ENCODE measurements around the gene LAMC3.

The LAMC3 gene

DNA sequence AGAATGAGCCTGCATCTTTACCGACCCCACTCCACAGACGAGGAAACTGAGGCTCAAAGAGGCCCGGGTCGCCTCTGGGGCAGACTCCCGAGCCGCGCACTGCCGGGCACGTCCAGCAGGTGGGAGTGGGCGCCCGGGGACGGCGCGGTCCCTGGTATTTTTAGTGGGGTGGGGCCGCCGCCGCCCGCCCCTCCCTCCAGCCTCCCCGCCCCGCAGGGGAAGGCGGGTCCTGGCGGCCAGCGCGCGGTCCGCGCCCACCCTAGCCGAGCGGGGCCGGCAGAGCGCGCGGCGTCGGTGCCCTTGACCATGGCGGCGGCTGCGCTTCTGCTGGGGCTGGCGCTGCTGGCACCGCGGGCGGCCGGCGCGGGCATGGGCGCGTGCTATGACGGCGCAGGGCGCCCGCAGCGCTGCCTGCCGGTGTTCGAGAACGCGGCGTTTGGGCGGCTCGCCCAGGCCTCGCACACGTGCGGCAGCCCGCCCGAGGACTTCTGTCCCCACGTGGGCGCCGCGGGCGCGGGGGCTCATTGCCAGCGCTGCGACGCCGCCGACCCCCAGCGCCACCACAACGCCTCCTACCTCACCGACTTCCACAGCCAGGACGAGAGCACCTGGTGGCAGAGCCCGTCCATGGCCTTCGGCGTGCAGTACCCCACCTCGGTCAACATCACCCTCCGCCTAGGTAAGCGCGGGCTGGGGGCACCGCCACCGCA, at the start of gene LAMC3:
Gene LAMC3, plus strand, starts transcription at position 266 of the 710 bp plus-strand sequence. Its CDS starts 41 bp downstream, at position 307.
- no peak for DNase-seq (ENCODE audit: low spot score)

DNA sequence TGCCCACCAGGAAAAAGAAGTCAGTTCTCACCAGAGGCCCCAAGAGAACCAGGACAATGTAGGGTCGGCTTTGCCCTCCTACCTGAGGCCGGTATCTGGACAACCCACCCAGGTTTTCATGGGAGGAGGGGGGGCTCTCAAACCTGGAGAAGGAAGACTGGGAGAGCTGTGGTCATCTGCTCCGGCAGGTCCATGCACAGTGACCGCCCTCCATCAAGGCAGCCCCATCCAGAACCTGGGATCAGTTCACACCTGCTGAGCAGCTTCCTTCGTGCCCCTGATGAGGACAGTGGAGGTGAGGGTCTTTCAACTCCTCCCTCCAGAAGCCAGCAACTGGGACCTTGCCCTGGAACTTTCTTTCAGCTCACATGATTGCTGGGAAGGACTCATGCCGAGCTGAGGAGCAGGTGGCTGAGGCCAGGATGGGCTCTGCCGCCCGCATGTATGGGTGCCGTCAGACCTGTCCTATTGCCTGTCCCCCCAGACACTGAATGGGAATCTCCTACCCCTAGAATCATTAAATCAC, 49.1 kb upstream of the LAMC3 start:
- no peak for DNase-seq (ENCODE audit: low spot score)

DNA sequence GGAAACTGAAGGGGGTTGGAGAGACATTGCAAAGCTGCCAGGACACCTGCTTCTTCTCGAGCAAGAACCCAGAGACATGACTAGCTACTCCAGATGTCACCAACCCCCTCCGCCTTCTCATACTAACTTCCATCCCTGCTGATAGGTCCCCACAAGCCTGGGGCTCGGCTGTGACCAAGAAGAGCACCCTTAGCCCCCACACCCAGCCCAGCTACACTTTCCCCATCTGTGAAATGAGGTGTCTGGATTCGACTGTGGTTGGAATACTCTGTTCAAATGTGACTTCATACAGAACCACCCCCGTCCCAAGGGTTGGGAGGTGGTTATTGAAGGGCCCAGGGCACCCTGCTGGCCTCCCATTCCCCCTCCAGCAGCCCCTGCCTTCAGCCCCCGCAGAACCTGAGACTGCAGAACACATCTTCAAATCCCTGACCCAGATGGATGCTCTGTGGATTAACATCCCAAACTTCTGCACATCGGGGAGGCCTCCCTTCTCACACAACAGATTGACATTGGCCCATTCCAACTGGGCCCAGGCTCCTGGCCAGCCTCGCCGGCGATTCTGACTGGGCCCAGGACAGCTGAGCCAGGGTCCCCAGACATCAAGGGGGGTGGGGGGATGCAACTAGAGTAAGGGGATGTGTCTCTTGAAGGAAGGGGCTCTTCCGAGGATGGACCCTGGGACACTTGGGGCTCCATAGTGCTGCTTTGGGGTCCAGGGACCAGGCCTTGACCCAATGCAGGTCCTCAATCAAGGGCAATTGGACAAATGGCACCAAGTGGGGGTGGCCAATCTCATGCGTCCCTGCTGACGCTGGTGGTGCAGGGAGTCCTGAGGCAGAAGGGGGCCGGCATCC, 48.2 kb upstream of the LAMC3 start:
- no peak for DNase-seq (ENCODE audit: low spot score)

GRCh38 chr9:130961511-130962300, 47.3 kb upstream of the LAMC3 start:
- DNase-seq (ENCODE audit: low spot score), result no peak

DNA sequence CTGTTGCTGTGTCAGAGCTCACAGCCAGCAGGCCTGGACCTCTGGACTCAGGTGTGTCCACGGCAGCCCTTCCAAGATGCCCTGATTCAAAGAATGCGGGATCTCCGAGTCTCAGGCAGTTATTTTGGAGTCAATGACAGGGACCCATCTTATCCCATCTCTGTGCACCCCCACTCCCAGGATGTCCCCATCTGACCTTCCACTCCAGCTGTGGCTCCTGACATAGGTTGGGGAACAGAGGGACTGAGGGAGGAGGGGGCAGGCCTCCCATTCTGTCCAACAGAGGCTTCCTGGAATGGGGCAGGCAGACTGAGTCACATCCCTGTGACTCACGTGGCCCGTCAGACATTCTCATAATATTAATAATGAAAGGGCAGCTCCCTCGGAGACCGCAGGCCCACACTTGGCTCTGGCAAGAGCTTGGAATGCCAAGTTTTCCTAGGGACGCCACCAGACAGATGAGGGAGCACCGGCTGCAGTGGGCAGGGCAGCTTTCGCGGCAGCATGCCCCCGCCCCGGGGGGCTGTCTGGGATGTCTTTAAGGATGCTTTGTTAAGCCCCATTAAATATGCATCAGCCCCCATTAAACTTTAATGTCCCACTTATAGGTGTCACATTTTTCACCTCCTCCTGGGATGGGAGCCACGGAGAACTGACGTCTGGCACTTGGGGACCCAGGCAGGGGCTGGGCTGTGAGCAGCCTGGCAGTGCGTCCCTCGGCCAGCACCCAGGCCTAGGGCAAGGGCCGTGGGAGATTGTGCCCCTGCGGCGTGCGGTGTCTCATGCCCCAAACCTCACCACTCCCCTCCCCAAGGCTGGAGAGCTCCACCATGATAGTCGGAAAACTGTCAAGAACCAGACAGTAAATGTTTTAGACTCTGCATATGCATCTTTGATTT, 46.3 kb upstream of the LAMC3 start:
- DNase-seq (ENCODE audit: low spot score), result no peak

DNA sequence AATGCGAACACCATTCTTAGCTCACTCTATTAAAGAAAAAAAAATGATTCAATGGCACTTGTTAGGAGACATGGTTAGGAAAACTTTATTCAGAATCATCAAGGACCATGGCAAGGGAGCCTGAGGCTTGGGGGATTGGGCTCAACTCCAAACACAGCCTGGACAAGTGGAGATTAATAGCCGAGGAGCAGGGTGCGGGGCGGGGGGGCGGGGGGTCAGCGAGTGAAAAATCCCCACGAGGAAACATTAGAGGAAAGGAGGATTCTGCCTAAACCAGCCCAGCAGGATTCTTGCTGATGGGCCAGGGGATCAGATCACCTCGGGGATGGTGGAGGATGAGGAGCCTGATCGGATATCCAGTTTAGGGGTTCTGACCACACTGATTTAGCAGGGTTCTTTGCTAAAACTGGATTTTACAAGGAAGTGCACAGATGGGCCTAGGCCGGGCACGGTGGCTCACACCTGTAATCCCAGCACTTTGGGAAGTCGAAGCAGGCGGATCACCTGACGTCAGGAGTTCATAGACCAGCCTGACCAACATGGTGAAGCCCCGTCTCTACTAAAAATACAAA, 45.6 kb upstream of the LAMC3 start:
- no peak for DNase-seq (ENCODE audit: low spot score)

DNA sequence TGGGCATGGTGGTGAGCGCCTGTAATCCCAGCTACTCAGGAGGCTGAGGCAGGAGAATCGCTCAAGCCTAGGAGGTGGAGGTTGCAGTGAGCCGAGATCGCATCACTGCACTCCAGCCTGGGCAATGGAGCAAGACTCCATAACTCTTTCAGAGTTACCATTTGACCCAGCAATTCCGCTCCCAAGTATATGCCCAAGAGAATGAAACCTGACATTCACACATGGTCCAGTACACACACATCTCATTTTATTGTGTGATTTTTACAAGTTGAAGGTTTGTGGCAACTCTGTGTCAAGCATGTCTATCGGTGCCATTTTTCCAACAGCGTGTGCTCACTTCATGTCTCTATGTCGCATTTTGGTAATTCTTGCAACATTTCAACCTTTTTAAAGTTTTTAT, 45.1 kb upstream of the LAMC3 start:
- DNase-seq (ENCODE audit: low spot score), result no peak

DNA sequence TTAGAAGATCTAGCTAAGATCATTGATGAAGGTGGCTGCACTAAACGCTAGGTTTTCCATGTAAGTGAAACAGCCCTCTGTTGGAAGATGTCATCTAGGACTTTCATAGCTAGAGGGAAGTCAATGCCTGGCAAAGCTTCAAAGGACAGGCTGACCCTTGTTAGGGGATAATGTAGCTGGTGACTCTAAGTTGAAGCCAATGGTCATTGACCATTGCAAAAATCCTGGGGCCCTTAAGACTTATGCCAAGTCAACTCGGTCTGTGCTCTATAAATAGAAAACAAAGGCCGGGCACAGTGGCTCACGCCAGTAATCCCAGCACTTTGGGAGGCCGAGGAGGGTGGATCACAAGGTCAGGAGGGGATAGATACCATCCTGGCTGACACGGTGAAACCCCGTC, 43.3 kb upstream of the LAMC3 start:
- no peak for DNase-seq (ENCODE audit: low spot score)

DNA sequence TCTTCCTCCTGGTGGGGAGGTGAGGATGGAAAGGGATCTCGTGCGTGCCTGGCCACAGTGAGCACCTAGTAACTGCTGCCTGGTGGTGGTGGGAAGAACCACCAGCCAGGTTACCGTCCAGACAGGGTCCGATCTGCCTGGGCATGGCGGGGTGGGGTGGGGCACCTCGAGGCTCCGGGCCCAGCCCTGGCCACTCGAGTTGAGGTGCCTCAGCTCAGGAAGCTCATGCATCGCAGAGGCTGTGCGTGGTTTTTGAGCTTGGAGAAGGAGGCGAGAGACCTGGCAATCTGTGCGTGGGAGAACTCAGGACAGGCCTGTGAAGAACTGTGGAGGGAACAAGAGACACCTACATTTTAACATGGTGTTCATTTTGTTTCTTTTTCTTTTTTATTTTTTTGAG, 38.9 kb upstream of the LAMC3 start:
- DNase-seq (ENCODE audit: low spot score), result no peak

DNA sequence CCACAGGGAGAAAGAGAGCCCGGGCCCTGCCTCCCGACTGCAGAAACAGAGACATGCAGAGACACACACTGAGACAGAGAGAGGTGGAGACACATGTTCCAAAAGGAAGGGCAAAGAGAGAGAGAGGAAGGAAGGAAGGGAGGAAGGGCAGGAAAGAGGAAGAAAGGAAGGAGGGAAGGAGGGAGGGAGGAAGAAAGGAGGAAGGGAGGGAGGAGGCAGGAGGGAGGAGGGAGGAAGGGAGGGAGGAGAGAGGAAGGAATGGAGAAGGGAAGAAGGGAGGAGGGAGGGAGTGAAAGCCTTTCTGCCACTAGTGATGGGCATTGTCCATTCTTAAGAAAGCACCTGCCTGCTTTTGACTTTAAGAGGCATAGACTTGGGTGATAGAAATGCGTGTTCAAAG, 38.1 kb upstream of the LAMC3 start:
- no peak for DNase-seq (ENCODE audit: low spot score)

DNA sequence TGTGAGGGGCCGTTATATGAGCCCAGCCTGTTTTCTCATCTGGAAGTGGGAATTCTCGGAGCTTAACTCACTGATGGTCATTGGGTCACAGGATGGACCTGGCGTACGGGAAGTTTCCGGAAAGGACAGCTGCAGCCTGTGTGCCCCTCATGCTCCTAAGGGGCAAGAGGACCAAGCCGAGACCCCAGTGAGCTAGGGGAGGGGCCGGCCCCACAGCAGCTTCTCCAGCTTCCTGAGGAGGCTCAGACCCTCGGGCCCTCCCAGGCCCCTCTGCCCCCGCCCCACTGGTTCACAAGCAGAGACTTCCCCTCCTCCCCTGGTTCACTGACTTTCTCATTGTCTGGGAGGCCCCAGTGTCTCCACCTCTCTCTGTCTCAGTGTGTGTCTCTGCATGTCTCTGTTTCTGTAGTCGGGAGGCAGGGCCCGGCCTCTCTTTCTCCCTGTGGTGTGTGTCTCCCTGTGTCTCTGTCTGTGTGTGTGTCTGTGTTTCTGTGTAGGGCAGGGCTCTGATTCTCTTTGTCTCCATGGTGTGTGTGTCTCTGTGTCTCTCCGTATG, 37.6 kb upstream of the LAMC3 start:
- no peak for DNase-seq (ENCODE audit: low spot score)

DNA sequence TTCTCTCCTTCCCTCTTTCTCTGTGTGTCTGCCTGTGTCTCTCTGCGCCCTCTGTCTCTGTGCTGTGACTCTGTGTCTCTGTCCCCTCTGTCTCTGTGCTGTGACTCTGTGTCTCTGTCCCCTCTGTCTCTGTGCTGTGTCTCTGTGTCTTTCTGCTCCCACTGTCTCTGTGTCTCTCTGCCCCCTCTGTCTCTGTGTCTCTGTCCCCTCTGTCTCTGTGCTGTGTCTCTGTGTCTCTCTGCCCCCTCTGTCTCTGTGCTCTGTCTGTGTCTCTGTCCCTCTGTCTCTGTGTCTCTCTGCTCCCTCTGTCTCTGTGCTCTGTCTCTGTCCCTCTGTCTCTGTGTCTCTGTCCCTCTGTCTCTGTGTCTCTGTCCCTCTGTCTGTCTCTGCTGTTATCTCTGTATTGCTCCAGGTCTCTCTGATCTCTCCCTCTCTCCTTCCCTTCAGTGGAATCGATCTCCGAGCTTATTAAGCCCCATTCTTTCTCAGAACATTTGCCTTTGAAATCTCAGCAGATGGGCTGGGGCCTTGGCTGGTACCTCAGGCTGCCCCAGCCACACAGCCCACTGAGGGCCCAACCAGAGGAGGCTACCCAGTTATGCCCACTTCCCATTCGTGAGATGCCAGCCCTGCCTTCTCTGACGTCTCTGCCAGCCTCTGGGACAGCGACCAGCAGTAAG, 36.6 kb upstream of the LAMC3 start:
- no peak for DNase-seq (ENCODE audit: low spot score)

- no peak for DNase-seq (ENCODE audit: low spot score)
These were observed 35.9 kb upstream of the LAMC3 start for GRCh38 chr9:130972957-130973685.

DNA sequence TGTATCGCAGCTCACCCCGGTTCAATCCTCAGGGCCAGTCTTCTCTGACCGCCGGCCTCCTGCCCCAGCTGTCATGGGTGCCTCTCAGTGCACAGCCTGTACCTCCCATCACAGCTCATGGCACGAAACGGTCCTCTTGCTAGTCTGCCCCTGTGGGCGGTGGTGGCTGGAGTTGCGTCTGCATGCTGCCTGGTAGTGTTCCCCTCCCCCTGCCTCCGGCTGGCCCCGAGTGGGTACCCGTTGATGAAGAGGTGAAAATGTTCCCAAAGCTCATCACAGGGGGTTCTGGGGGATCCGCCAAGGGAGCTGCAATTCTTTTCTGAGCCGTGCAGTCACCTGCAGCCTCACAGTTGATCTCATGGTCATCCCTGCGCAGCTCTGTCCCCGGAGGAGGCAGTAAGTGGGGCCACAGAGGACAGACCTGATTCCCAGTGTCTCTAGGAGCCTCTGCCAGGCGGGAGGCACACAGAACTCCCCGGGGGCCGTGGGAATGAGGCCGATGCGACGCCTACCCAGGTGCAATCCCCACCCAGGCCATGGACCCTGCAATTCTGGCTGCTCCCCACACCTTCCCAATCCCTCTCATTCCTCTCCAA, 35.2 kb upstream of the LAMC3 start:
- DNase-seq (ENCODE audit: low spot score), result no peak

DNA sequence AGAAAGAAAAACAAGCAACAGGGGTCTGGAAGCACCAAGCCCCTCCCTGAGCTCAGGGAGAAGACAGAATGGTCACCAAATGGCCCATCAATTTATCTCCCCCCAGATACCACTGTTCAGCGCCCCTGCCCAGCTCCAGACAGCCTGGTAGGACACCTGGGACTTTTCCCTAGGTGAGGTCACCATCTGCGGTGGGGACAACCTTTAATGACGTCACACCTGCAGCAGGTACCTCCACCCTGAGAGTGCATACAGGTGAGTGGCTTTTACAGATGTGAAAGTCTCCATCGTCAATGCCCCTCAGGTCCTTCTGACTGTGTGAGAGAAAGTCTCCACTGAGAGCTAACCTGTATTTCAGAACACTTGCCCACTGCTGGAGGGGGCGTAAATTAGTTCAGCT, 34.3 kb upstream of the LAMC3 start:
- DNase-seq (ENCODE audit: low spot score), result no peak

DNA sequence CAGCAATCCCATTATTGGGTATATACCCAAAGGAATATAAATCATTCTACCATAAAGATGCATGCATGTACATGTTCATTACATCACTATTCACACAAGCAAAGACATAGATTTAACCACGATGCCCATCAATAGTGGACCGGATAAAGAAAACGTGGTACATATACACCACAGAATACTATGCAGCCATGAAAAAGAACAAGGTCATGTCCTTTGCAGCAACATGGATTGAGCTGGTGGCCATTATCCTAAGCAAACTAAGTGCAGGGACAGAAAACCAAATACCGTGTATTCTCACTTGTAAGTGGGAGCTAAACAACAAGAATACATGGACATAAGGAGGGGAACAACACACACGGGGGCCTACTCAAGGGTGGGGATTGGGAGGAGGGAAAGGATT, 33.8 kb upstream of the LAMC3 start:
- no peak for DNase-seq (ENCODE audit: low spot score)

GRCh38 chr9:130975932-130976841, 32.8 kb upstream of the LAMC3 start:
- no peak for DNase-seq (ENCODE audit: low spot score)

GRCh38 chr9:130977811-130978221, 31.2 kb upstream of the LAMC3 start:
- DNase-seq (ENCODE audit: low spot score), result no peak
